K562 (cell line): ENCODE results near the gene DNAJB6. TPM values are rescaled to one million over a fixed set of nuclear protein-coding genes. Genes with fewer than 3 reads are reported as not detected.

ENCODE experiments used
- ATF7 ChIP-seq: fragments of 450-650 bp; IDR thresholded peaks from 2 replicates; pipeline ENCODE4 v1.7.1; 2014; ENCODE audit warnings: mild to moderate bottlenecking, moderate library complexity
- CC2D1A ChIP-seq: fragments of 450-650 bp; IDR thresholded peaks from 2 replicates; pipeline ENCODE4 v1.6.1; 2017; ENCODE audit warnings: mild to moderate bottlenecking
- CTCF ChIP-seq, 3 experiments: IDR thresholded peaks in 2 of 3; conservative IDR thresholded peaks in 1 of 3; 2 replicates each; pipeline ENCODE4 v1.5.1; 2011 to 2012; ENCODE audit warnings: low read length in 3 of 3, mild to moderate bottlenecking in 3 of 3, control low read depth in 2 of 3, improper control_type of control experiment in 1 of 3, inconsistent platforms in 1 of 3, low read depth in 1 of 3, mixed read lengths in 1 of 3, moderate library complexity in 1 of 3; ENCODE audit not compliant: insufficient read depth in 2 of 3
- E4F1 ChIP-seq: fragments of 250-450 bp; sonication (Bioruptor Pico); IDR thresholded peaks from 2 replicates; pipeline ENCODE4 v1.5.0; 2021; ENCODE audit warnings: mild to moderate bottlenecking, borderline replicate concordance
- EZH2 ChIP-seq: IDR thresholded peaks from 2 replicates; pipeline ENCODE4 v1.6.1; 2012; ENCODE audit warnings: low read depth, mild to moderate bottlenecking, inconsistent platforms, low read length, borderline replicate concordance
- FOSL1 ChIP-seq: fragments of 200-800 bp; sonication (Bioruptor generic); conservative IDR thresholded peaks from 2 replicates; pipeline ENCODE4 v1.6.1; 2016; ENCODE audit warnings: missing genetic modification characterization, missing compliant biosample characterization
- FOXA1 ChIP-seq: fragments of 450-650 bp; IDR thresholded peaks from 2 replicates; pipeline ENCODE4 v1.6.1; 2016; ENCODE audit warnings: mild to moderate bottlenecking, borderline replicate concordance
- FOXO4 ChIP-seq: fragments of 450-650 bp; formaldehyde crosslinking; IDR thresholded peaks from 2 replicates; pipeline ENCODE4 v1.4.0; 2020; ENCODE audit warnings: mild to moderate bottlenecking, moderate library complexity
- FOXP4 ChIP-seq: sonication (generic); formaldehyde crosslinking; IDR thresholded peaks from 2 replicates; pipeline ENCODE4 v1.8.0; 2022; ENCODE audit warnings: mild to moderate bottlenecking, missing genetic modification reagents, borderline replicate concordance
- HDAC2 ChIP-seq: fragments of 450-650 bp; IDR thresholded peaks from 2 replicates; pipeline ENCODE4 v1.6.1; 2016; ENCODE audit warnings: mild to moderate bottlenecking
- NCOA4 ChIP-seq: fragments of 450-650 bp; IDR thresholded peaks from 2 replicates; pipeline ENCODE4 v1.6.1; 2018; ENCODE audit warnings: mild to moderate bottlenecking; ENCODE audit not compliant: partially characterized antibody
- PHTF2 ChIP-seq: fragments of 250-450 bp; sonication (Bioruptor Pico); IDR thresholded peaks from 2 replicates; pipeline ENCODE4 v1.5.0; 2021; ENCODE audit warnings: mild to moderate bottlenecking
- SAFB ChIP-seq: fragments of 200-400 bp; formaldehyde crosslinking; IDR thresholded peaks from 2 replicates; pipeline ENCODE4 v1.6.1; 2017; ENCODE audit warnings: low read depth, low read length, borderline replicate concordance
- TEAD1 ChIP-seq, 2 experiments: fragments of 450-650 bp in 1 of 2; sonication (generic) in 1 of 2; formaldehyde crosslinking; IDR thresholded peaks; 2 replicates each; pipeline versions ENCODE4 v1.4.0 to v1.8.0; 2020 to 2022; ENCODE audit warnings: mild to moderate bottlenecking in 2 of 2, missing genetic modification reagents in 1 of 2
- USF1 ChIP-seq: sonication (generic); formaldehyde crosslinking; IDR thresholded peaks from 2 replicates; pipeline ENCODE4 v1.9.0; 2022; ENCODE audit warnings: mild to moderate bottlenecking, missing genetic modification reagents
- ZNF696 ChIP-seq: fragments of 250-450 bp; sonication (Bioruptor Pico); conservative IDR thresholded peaks from 2 replicates; pipeline ENCODE4 v1.4.0; 2020; ENCODE audit warnings: mild to moderate bottlenecking, moderate library complexity
- ZNF830 ChIP-seq: fragments of 250-450 bp; sonication (Bioruptor Pico); IDR thresholded peaks from 2 replicates; pipeline ENCODE4 v1.5.0; 2021; ENCODE audit warnings: mild to moderate bottlenecking
- polyA plus RNA-seq, 8 experiments: library from polyadenylated mRNA; depleted of rRNA in 4 of 8; stranded (reverse) in 5 of 8; unstranded in 3 of 8; fragments of >200 nt; fragmentation: Nextera tagmentation in 2 of 8; fragmentation: Illumina TruSeq in 1 of 8; extraction: Ambion mirVana in 2 of 8; extraction: Trizol in 1 of 8; gene quantifications; 2 replicates each; pipeline versions ENCODE4 v1.2.1 to v1.2.3, GENCODE V29; 2011 to 2014; ENCODE audit warnings: inconsistent platforms in 1 of 8, missing spikeins in 1 of 8
- total RNA-seq, 7 experiments: library from RNA; depleted of rRNA in 6 of 7; stranded (reverse); fragments of >200 nt in 6 of 7; fragmentation: Illumina TruSeq in 2 of 7; extraction: Trizol in 2 of 7; gene quantifications; 2 replicates each; pipeline versions ENCODE4 v1.2.1 to v1.2.3, GENCODE V29; 2011 to 2021; ENCODE audit warnings: low replicate concordance in 1 of 7

Gene DNAJB6
- total and polyA plus RNA-seq, 9 of the 15 experiments (the other 6 are each of a cell fraction or from before 2014, with no cell fraction given) = 84.5 to 158 (median 135) TPM

GRCh38 chr7:157347217-157347904, 10.6 kb downstream of the DNAJB6 start (continued):
- TF ChIP-seq FOXO4 (CRISPR knock-in tag) (no peak), HDAC2 (no peak), CC2D1A (no peak), CTCF (IDR thresholded peaks at IDR 0.05 in 2 of 3, conservative IDR thresholded peaks at IDR 0.05 in 1 of 3; ENCODE audit: insufficient read depth in 2 of 3, low read depth in 1 of 3, low read length in 3 of 3) (no peak), USF1 (CRISPR knock-in tag) (peak; percentile 63; the same call in 1 of the 2 replicates), E4F1 (CRISPR knock-in tag) (no peak), PHTF2 (CRISPR knock-in tag) (no peak), TEAD1 (CRISPR knock-in tag; IDR thresholded peaks at IDR 0.05) (no peak), FOXP4 (peak; percentile 35; the same call in 1 of the 2 replicates), NCOA4 (no peak), ATF7 (no peak), EZH2 (no peak), FOSL1 (tag) (peak; percentile 45; the same call in 1 of the 2 replicates), FOXA1 (no peak), SAFB (no peak), ZNF830 (CRISPR knock-in tag) (no peak), ZNF696 (CRISPR knock-in tag) (no peak)
